ENCODE results near the gene RHOJ. TPM values are rescaled to one million over a fixed set of nuclear protein-coding genes. Genes with fewer than 3 reads are reported as not detected.
A peak's percentile ranks its signal among the peaks of the same experiment; 100 is the strongest.

RHOJ gene
- total and polyA plus RNA-seq, 2 donors (not counting 1 experiment from before 2014, with no cell fraction given) = not detected

- Histone ChIP-seq H4K20me1 (ENCODE audit: control insufficient read depth, insufficient read depth, low read length, poor library complexity, severe bottlenecking) (no peaks in the 10 kb centered on the region), H3K9me3 (ENCODE audit: control extremely low read depth in 1 of 3, control insufficient read depth in 2 of 3, insufficient read depth in 1 of 3, low read length in 2 of 3) (no peaks in the 10 kb centered on the region), H3K9ac (ENCODE audit: low read length) (peak overlapping the region; percentile 5), H3K27ac (ENCODE audit: low read length in 2 of 2) (no peak overlapping the region), H3K36me3 (replicated peaks in 1 of 2; ENCODE audit: control extremely low read depth in 1 of 2, control insufficient read depth in 1 of 2, extremely low read depth in 1 of 2, insufficient read depth in 2 of 2, low read length in 1 of 2) (no peaks in the 10 kb centered on the region), H2AFZ (ENCODE audit: insufficient read depth, low read depth, low read length, poor library complexity, severe bottlenecking) (no peak overlapping the region), H3K27me3 (replicated peaks in 1 of 4; ENCODE audit: control extremely low read depth in 1 of 4, control insufficient read depth in 3 of 4, insufficient read depth in 4 of 4, low read length in 3 of 4) (no peaks in the 10 kb centered on the region), H3K4me2 (replicated peaks; ENCODE audit: low read depth, low read length, poor library complexity, severe bottlenecking) (no peak overlapping the region), H3K4me3 (ENCODE audit: control extremely low read depth in 1 of 5, extremely low read depth in 1 of 5, insufficient read depth in 1 of 5, low read depth in 2 of 5, low read length in 4 of 5) (no peak overlapping the region), H3K79me2 (ENCODE audit: control insufficient read depth, insufficient read depth, low read length) (no peaks in the 10 kb centered on the region), H3K4me1 (ENCODE audit: control insufficient read depth in 2 of 2, insufficient read depth in 2 of 2, low read length in 2 of 2) (no peaks in the 10 kb centered on the region)
- ChIA-PET POLR2A (no interaction called here), CTCF (no interaction called here)
- WGBS (ENCODE audit: insufficient coverage) = 73% methylated on average over 5 of the region's 6 CpGs
- intact Hi-C loops (cut with micrococcal nuclease) = no loop called here
- DNase-seq (no peak), ATAC-seq (ENCODE audit: low read depth) (no peak)
- TF ChIP-seq CTCF (IDR thresholded peaks at IDR 0.05) (no peak), EZH2 (IDR thresholded peaks at IDR 0.05; ENCODE audit: borderline replicate concordance, insufficient read depth, low read depth, low read length, poor library complexity, severe bottlenecking) (no peak)
- Mint-ChIP-seq H3K27me3 (peaks cover 22% of the 10 kb centered on the region), H3K4me1 (peaks cover 3% of the 10 kb centered on the region), H3K4me3 (peak overlapping the region; percentile 11), H3K9me3 (ENCODE audit: insufficient read depth) (no peaks in the 10 kb centered on the region), H3K27ac (no peak overlapping the region)
These were observed 91.9 kb downstream of the RHOJ start for GRCh38 chr14:63296060-63296563.

GRCh38 chr14:63297372-63298063, 93.3 kb downstream of the RHOJ start:
- Histone ChIP-seq H3K4me2 (replicated peaks; ENCODE audit: low read depth, low read length, poor library complexity, severe bottlenecking) (no peak overlapping the region), H3K9me3 (ENCODE audit: control extremely low read depth in 1 of 3, control insufficient read depth in 2 of 3, insufficient read depth in 1 of 3, low read length in 2 of 3) (no peaks in the 10 kb centered on the region), H3K27me3 (replicated peaks in 1 of 4; ENCODE audit: control extremely low read depth in 1 of 4, control insufficient read depth in 3 of 4, insufficient read depth in 4 of 4, low read length in 3 of 4) (peaks cover 0 to 8% (median 0%) of the 10 kb centered on the region in 4 experiments), H3K27ac (ENCODE audit: low read length in 2 of 2) (no peak overlapping the region), H3K4me3 (ENCODE audit: control extremely low read depth in 1 of 5, extremely low read depth in 1 of 5, insufficient read depth in 1 of 5, low read depth in 2 of 5, low read length in 4 of 5) (no peak overlapping the region), H3K9ac (ENCODE audit: low read length) (no peak overlapping the region), H3K36me3 (replicated peaks in 1 of 2; ENCODE audit: control extremely low read depth in 1 of 2, control insufficient read depth in 1 of 2, extremely low read depth in 1 of 2, insufficient read depth in 2 of 2, low read length in 1 of 2) (no peaks in the 10 kb centered on the region), H3K4me1 (ENCODE audit: control insufficient read depth in 2 of 2, insufficient read depth in 2 of 2, low read length in 2 of 2) (no peaks in the 10 kb centered on the region), H3K79me2 (ENCODE audit: control insufficient read depth, insufficient read depth, low read length) (no peaks in the 10 kb centered on the region), H4K20me1 (ENCODE audit: control insufficient read depth, insufficient read depth, low read length, poor library complexity, severe bottlenecking) (no peaks in the 10 kb centered on the region), H2AFZ (ENCODE audit: insufficient read depth, low read depth, low read length, poor library complexity, severe bottlenecking) (no peak overlapping the region)
- ATAC-seq (ENCODE audit: low read depth) = no peak
- peaks cover 12% of the 10 kb centered on the region for H3K27me3 Mint-ChIP-seq
- no peak for DNase-seq
- CTCF ChIA-PET = no interaction called here
- intact Hi-C loops (cut with micrococcal nuclease) = no loop called here
- H3K4me3 Mint-ChIP-seq = no peak overlapping the region
- H3K4me1 Mint-ChIP-seq = peaks cover 3% of the 10 kb centered on the region
- H3K27ac Mint-ChIP-seq = no peak overlapping the region
- TF ChIP-seq CTCF (IDR thresholded peaks at IDR 0.05) (no peak), EZH2 (IDR thresholded peaks at IDR 0.05; ENCODE audit: borderline replicate concordance, insufficient read depth, low read depth, low read length, poor library complexity, severe bottlenecking) (no peak)
- 100% methylated on average over 1 of the region's 4 CpGs for WGBS (ENCODE audit: insufficient coverage)
- H3K9me3 Mint-ChIP-seq (ENCODE audit: insufficient read depth) = no peaks in the 10 kb centered on the region
- POLR2A ChIA-PET = no interaction called here
